ENCODE data around the gene A1BG.

A1BG gene

DNA sequence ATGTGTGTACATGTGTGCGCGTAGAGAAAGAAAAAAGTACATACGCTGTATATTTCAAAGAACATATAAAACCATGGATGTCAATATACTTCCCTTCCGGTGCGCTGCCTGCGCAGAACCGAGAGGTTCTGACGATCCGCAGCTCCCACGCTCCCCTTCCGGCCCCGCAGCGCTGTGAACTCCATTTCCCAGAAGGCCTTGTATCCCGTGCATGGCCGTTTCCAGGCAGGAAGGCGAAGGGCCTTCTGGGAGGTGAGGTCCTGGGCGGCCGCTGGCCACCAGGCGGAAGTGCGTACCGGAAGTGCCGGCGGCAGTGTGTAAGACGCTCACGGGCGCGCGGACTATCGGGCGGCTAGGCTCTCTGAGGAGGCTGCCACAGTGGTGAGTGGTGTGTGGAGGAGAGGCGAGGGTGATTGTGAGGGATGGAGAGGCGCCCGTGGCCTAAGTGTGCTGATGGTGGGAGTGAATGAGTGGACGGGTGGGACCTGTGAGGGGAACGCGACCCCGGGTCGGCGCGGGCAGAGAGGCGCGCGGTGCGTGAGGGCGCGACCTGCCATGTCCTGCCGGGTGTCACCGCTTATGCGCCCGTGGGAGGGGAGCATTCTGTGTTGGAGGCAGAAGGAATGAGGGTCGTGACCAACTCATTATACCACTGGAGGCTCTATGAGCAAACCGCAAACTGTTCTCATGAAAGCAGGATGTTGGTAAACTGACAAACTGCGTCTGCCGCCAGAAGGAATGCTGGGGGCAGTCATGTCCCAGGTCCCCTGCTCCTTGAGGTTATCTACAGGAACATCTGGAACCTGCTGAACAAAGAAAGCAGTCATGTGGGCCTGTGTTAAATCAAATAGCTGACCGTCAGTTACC lies 48.0 kb downstream of the A1BG start, which contains the start of gene ERVK3-1 (continued):
- TF ChIP-seq GLI4 (tag by site-specific recombination; IDR thresholded peaks at IDR 0.05) (peak; percentile 90; the same call in 1 of the 2 replicates), TCF7L2 (IDR thresholded peaks at IDR 0.05; ENCODE audit: borderline replicate concordance, low read depth, low read length) (no peak; the same call in 1 of the 2 replicates), ZNF302 (tag by site-specific recombination; IDR thresholded peaks at IDR 0.05; ENCODE audit: low read depth) (no peak), ZNF837 (tag by site-specific recombination; IDR thresholded peaks at IDR 0.05) (no peak), ZNF202 (tag by site-specific recombination; IDR thresholded peaks at IDR 0.05; ENCODE audit: borderline replicate concordance) (no peak), ZNF121 (tag by site-specific recombination; IDR thresholded peaks at IDR 0.05) (peak; percentile 61; the same call in 1 of the 2 replicates), MEIS1 (CRISPR knock-in tag; IDR thresholded peaks at IDR 0.05; ENCODE audit: borderline replicate concordance) (no peak), ZNF501 (tag by site-specific recombination; IDR thresholded peaks at IDR 0.05) (peak; percentile 95), ZNF354C (tag by site-specific recombination; IDR thresholded peaks at IDR 0.05; ENCODE audit: borderline replicate concordance, low read depth) (no peak), ZNF76 (tag by site-specific recombination; IDR thresholded peaks at IDR 0.05; ENCODE audit: borderline replicate concordance, low read depth) (peak; percentile 98), ZNF311 (tag by site-specific recombination; IDR thresholded peaks at IDR 0.05; ENCODE audit: borderline replicate concordance) (no peak), ZBTB8A (tag by site-specific recombination; IDR thresholded peaks at IDR 0.05) (peak; percentile 85), SP7 (tag by site-specific recombination; IDR thresholded peaks at IDR 0.05) (peak; percentile 81), ZNF133 (tag by site-specific recombination; IDR thresholded peaks at IDR 0.05) (peak; percentile 64; the same call in 1 of the 2 replicates), ZSCAN16 (tag by site-specific recombination; IDR thresholded peaks at IDR 0.05) (peak; percentile 72; the same call in 1 of the 2 replicates), ZNF658 (tag by site-specific recombination; IDR thresholded peaks at IDR 0.05) (no peak), SETDB1 (IDR thresholded peaks at IDR 0.05; ENCODE audit: insufficient read length, low read length) (no peak), ZNF155 (tag by site-specific recombination; IDR thresholded peaks at IDR 0.05) (no peak), ZNF391 (tag by site-specific recombination; IDR thresholded peaks at IDR 0.05; ENCODE audit: borderline replicate concordance, low read depth) (peak; percentile 85; the same call in 1 of the 2 replicates), REPIN1 (tag by site-specific recombination; IDR thresholded peaks at IDR 0.05; ENCODE audit: low read depth) (peak; percentile 94), ZNF146 (tag by site-specific recombination; IDR thresholded peaks at IDR 0.05) (no peak)
- TF ChIP-seq, protein P1, sequence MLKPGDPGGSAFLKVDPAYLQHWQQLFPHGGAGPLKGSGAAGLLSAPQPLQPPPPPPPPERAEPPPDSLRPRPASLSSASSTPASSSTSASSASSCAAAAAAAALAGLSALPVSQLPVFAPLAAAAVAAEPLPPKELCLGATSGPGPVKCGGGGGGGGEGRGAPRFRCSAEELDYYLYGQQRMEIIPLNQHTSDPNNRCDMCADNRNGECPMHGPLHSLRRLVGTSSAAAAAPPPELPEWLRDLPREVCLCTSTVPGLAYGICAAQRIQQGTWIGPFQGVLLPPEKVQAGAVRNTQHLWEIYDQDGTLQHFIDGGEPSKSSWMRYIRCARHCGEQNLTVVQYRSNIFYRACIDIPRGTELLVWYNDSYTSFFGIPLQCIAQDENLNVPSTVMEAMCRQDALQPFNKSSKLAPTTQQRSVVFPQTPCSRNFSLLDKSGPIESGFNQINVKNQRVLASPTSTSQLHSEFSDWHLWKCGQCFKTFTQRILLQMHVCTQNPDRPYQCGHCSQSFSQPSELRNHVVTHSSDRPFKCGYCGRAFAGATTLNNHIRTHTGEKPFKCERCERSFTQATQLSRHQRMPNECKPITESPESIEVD (tag by site-specific recombination; IDR thresholded peaks at IDR 0.05), result no peak
- TF ChIP-seq, protein P2, sequence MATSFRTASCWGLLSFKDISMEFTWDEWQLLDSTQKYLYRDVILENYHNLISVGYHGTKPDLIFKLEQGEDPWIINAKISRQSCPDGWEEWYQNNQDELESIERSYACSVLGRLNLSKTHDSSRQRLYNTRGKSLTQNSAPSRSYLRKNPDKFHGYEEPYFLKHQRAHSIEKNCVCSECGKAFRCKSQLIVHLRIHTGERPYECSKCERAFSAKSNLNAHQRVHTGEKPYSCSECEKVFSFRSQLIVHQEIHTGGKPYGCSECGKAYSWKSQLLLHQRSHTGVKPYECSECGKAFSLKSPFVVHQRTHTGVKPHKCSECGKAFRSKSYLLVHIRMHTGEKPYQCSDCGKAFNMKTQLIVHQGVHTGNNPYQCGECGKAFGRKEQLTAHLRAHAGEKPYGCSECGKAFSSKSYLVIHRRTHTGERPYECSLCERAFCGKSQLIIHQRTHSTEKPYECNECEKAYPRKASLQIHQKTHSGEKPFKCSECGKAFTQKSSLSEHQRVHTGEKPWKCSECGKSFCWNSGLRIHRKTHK (tag by site-specific recombination; IDR thresholded peaks at IDR 0.05), result no peak
- TF ChIP-seq, protein P3, sequence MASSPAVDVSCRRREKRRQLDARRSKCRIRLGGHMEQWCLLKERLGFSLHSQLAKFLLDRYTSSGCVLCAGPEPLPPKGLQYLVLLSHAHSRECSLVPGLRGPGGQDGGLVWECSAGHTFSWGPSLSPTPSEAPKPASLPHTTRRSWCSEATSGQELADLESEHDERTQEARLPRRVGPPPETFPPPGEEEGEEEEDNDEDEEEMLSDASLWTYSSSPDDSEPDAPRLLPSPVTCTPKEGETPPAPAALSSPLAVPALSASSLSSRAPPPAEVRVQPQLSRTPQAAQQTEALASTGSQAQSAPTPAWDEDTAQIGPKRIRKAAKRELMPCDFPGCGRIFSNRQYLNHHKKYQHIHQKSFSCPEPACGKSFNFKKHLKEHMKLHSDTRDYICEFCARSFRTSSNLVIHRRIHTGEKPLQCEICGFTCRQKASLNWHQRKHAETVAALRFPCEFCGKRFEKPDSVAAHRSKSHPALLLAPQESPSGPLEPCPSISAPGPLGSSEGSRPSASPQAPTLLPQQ (tag by site-specific recombination; IDR thresholded peaks at IDR 0.05), result peak; percentile 86
- TF ChIP-seq, protein P4, sequence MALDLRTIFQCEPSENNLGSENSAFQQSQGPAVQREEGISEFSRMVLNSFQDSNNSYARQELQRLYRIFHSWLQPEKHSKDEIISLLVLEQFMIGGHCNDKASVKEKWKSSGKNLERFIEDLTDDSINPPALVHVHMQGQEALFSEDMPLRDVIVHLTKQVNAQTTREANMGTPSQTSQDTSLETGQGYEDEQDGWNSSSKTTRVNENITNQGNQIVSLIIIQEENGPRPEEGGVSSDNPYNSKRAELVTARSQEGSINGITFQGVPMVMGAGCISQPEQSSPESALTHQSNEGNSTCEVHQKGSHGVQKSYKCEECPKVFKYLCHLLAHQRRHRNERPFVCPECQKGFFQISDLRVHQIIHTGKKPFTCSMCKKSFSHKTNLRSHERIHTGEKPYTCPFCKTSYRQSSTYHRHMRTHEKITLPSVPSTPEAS (tag by site-specific recombination; IDR thresholded peaks at IDR 0.05), result no peak; the same call in 1 of the 2 replicates
- TF ChIP-seq, protein P5, sequence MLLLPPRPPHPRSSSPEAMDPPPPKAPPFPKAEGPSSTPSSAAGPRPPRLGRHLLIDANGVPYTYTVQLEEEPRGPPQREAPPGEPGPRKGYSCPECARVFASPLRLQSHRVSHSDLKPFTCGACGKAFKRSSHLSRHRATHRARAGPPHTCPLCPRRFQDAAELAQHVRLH (tag by site-specific recombination; IDR thresholded peaks at IDR 0.05), result peak; percentile 89
- TF ChIP-seq, protein P6, sequence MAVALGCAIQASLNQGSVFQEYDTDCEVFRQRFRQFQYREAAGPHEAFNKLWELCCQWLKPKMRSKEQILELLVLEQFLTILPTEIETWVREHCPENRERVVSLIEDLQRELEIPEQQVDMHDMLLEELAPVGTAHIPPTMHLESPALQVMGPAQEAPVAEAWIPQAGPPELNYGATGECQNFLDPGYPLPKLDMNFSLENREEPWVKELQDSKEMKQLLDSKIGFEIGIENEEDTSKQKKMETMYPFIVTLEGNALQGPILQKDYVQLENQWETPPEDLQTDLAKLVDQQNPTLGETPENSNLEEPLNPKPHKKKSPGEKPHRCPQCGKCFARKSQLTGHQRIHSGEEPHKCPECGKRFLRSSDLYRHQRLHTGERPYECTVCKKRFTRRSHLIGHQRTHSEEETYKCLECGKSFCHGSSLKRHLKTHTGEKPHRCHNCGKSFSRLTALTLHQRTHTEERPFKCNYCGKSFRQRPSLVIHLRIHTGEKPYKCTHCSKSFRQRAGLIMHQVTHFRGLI (tag by site-specific recombination; IDR thresholded peaks at IDR 0.05), result peak; percentile 26
- TF ChIP-seq, protein P7, sequence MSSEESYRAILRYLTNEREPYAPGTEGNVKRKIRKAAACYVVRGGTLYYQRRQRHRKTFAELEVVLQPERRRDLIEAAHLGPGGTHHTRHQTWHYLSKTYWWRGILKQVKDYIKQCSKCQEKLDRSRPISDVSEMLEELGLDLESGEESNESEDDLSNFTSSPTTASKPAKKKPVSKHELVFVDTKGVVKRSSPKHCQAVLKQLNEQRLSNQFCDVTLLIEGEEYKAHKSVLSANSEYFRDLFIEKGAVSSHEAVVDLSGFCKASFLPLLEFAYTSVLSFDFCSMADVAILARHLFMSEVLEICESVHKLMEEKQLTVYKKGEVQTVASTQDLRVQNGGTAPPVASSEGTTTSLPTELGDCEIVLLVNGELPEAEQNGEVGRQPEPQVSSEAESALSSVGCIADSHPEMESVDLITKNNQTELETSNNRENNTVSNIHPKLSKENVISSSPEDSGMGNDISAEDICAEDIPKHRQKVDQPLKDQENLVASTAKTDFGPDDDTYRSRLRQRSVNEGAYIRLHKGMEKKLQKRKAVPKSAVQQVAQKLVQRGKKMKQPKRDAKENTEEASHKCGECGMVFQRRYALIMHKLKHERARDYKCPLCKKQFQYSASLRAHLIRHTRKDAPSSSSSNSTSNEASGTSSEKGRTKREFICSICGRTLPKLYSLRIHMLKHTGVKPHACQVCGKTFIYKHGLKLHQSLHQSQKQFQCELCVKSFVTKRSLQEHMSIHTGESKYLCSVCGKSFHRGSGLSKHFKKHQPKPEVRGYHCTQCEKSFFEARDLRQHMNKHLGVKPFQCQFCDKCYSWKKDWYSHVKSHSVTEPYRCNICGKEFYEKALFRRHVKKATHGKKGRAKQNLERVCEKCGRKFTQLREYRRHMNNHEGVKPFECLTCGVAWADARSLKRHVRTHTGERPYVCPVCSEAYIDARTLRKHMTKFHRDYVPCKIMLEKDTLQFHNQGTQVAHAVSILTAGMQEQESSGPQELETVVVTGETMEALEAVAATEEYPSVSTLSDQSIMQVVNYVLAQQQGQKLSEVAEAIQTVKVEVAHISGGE (tag by site-specific recombination; conservative IDR thresholded peaks at IDR 0.05; ENCODE audit: low read depth), result peak; percentile 98

All from HEK293 (cell line).